Neural progenitor cell (in vitro differentiated cells): ENCODE data around the gene DEAF1.
A peak's percentile ranks its signal among the peaks of the same experiment; 100 is the strongest.

Experiments
- CTCF ChIP-seq: fragments of 200-600 bp; sonication (generic); IDR thresholded peaks from 2 replicates; pipeline ENCODE4 v1.5.1; 2017; ENCODE audit warnings: antibody characterized with exemption, mild to moderate bottlenecking
- EZH2 ChIP-seq: fragments of 200-600 bp; sonication (generic); IDR thresholded peaks from 2 replicates; pipeline ENCODE4 v1.6.1; 2017; ENCODE audit warnings: antibody characterized with exemption, mild to moderate bottlenecking, moderate library complexity

GRCh38 chr11:639332-639955 lies 55.6 kb downstream of the DEAF1 start:
- TF ChIP-seq CTCF (no peak), EZH2 (peak; percentile 1)
